Cardiac fibroblast (primary cell): ENCODE results near the gene SH3BP4.

Experiments used
- DNase-seq, 2 donors: peaks; one replicate each; pipeline versions ENCODE4 v3.0.0 to v3.0.0-alpha.2; 2010; ENCODE audit warnings: low read depth in 2 of 2
- H3K4me3 ChIP-seq, 2 donors: replicated peaks in 1 of 2; 1 replicate in 1 of 2; 2 replicates in 1 of 2; pipeline ENCODE4 v1.5.1; 2011; ENCODE audit warnings: low read depth in 2 of 2, low read length in 2 of 2, mild to moderate bottlenecking in 2 of 2, moderate library complexity in 1 of 2
- TF ChIP-seq, protein P1 (sequence below): IDR thresholded peaks from one replicate; pipeline ENCODE4 v1.5.1; 2011; ENCODE audit warnings: low read depth, mild to moderate bottlenecking, low read length, inconsistent platforms

Gene SH3BP4

DNA sequence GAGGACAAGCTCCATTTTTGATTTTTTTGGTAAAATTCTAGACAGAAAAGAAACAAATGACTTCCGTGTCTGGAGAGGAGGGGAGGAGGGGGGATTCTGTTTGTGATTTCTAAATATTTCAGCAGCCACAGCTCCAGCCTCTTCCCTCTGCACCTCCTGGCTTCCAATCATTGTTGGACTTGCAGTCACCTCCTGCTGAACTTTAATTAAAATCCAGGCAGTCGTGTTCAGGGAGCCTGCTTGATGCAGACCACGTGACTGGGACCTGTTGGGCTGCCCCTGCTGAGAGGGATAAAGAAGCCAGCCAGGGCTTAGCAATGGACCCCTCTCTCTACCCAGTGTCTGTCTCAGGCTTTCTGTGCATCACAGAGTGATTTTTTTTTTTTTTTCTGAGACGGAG, 115.1 kb downstream of the SH3BP4 start:
- TF ChIP-seq, protein P1, sequence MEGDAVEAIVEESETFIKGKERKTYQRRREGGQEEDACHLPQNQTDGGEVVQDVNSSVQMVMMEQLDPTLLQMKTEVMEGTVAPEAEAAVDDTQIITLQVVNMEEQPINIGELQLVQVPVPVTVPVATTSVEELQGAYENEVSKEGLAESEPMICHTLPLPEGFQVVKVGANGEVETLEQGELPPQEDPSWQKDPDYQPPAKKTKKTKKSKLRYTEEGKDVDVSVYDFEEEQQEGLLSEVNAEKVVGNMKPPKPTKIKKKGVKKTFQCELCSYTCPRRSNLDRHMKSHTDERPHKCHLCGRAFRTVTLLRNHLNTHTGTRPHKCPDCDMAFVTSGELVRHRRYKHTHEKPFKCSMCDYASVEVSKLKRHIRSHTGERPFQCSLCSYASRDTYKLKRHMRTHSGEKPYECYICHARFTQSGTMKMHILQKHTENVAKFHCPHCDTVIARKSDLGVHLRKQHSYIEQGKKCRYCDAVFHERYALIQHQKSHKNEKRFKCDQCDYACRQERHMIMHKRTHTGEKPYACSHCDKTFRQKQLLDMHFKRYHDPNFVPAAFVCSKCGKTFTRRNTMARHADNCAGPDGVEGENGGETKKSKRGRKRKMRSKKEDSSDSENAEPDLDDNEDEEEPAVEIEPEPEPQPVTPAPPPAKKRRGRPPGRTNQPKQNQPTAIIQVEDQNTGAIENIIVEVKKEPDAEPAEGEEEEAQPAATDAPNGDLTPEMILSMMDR, result no peak
- no peak for DNase-seq
- no peak overlapping the region for H3K4me3 ChIP-seq

GRCh38 chr2:235068701-235069100, 116.9 kb downstream of the SH3BP4 start:
- DNase-seq, result no peak
- TF ChIP-seq, protein P1, result no peak
- no peak overlapping the region for H3K4me3 ChIP-seq

DNA sequence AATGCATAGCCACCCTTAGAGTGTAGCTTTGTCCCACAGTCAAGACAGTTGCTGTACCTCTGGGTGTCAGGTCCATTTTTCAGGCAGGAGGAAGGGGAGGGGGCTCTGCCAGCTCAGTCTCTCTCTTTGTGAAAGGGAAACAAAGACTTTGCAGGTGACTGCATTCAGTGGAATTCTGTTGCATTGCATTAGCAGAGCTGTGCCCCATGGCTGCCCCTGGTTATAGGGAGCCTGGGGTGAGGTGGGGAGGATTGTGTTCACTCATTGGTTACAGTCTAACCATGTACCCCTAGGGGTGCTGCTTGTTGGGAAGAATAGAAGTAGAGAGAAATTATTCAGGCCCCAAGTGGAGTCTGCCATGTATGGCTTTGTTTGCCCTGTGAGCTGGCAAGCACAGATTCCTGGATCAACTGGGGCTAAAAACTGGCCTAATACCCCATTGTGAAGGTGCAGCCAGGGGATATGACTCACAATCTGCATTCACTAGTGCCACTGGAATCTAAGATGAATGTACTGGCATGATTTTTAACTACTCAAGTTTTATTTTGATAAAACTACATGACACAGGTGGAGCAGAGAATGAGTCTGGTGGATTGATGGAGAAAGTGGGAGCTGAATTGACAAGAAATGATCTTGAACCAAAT, 118.4 kb downstream of the SH3BP4 start:
- H3K4me3 ChIP-seq, result no peak overlapping the region
- DNase-seq, result no peak
- TF ChIP-seq, protein P1, result no peak

DNA sequence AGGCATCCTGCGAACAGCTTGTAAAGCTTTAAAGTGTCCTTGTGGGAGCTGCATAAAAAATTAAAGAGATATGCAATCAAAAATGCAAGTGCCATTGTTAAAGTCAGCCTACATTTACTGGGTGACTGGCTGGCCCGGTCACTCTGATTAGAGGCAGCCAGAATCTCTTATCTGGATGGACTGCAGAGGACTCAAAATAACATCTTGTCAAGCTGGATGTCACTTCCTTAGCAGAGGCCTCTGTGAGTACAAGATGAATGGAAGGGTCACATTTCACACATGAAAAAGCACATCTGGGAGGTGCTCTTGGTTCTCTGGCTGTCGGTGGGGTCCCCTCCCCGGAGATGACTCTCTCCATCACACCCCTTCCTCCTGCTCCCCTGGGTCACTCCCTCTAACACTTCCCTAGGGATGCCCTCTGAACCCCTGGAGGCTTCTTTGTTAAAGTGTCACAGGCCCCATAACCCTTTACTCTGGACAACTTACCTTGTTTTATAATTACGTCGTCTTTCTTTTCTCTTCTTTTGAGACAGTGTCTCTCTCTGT, 122.1 kb downstream of the SH3BP4 start:
- no peak overlapping the region for H3K4me3 ChIP-seq
- TF ChIP-seq, protein P1, result no peak
- no peak for DNase-seq

DNA sequence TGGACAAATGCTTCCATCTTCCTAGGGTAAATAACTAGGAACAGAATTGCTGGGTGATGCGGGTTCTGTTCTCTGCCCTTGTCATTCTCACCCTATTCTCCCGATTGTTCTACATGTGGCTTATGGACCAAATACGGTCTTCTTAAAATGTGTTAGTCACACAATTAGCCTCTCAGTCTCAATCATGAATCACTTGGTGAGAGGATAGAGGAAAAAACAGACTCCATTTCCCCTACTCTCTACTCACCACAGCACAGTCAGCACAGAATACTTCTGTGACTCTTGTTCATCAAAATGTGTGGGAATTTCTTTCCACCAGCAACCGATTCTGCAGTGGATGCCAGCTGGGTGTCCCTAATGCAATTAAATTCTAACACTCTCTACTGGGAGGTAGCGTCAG, 125.2 kb downstream of the SH3BP4 start:
- DNase-seq, result no peak
- H3K4me3 ChIP-seq, result no peak overlapping the region
- TF ChIP-seq, protein P1, result no peak

GRCh38 chr2:235078182-235078581, 126.4 kb downstream of the SH3BP4 start:
- TF ChIP-seq, protein P1, result no peak
- no peak overlapping the region for H3K4me3 ChIP-seq
- no peak for DNase-seq
